ENCODE measurements around the gene NRXN3. TPM values are rescaled to one million over a fixed set of nuclear protein-coding genes. Genes with fewer than 3 reads are reported as not detected.

Gene NRXN3
- total RNA-seq, 6 experiments from 2014 or later = 0.07 to 0.28 (median 0.11) TPM; not detected in 2

DNA sequence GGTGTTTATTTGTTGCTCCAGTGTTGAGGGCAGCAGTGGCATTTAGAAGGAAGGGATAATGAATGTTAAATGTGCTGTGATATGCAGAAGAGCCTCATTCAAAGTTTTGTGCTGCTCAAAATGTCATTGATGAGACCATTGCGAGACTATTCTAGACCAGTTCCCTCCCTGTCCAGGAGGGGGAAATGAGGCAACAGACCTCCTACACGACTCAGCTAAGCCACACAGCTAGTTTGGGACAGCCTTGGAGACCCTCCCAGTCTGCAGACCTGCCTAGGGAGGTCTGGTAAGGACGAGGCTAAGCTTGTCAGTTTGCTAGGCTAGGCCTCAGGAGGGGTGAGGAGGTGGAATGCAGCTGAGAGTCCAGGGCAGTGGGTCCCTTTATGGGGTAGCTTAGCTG lies 116.0 kb downstream of the NRXN3 start:
- H3K9me3 Mint-ChIP-seq = peaks cover 28% of the 10 kb centered on the region
- no peak overlapping the region for H3K27ac Mint-ChIP-seq
- no peaks in the 10 kb centered on the region; the same call in 1 of the 2 replicates for H3K27me3 Mint-ChIP-seq (ENCODE audit: insufficient read depth)
- no peaks in the 10 kb centered on the region for H3K36me3 Mint-ChIP-seq (ENCODE audit: low read depth)
- H3K4me1 Mint-ChIP-seq (ENCODE audit: low read depth) = no peaks in the 10 kb centered on the region
- no peak overlapping the region for H3K4me3 Mint-ChIP-seq
- DNase-seq = no peak
- TF ChIP-seq, protein P1, sequence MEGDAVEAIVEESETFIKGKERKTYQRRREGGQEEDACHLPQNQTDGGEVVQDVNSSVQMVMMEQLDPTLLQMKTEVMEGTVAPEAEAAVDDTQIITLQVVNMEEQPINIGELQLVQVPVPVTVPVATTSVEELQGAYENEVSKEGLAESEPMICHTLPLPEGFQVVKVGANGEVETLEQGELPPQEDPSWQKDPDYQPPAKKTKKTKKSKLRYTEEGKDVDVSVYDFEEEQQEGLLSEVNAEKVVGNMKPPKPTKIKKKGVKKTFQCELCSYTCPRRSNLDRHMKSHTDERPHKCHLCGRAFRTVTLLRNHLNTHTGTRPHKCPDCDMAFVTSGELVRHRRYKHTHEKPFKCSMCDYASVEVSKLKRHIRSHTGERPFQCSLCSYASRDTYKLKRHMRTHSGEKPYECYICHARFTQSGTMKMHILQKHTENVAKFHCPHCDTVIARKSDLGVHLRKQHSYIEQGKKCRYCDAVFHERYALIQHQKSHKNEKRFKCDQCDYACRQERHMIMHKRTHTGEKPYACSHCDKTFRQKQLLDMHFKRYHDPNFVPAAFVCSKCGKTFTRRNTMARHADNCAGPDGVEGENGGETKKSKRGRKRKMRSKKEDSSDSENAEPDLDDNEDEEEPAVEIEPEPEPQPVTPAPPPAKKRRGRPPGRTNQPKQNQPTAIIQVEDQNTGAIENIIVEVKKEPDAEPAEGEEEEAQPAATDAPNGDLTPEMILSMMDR (IDR thresholded peaks at IDR 0.05) = no peak

DNA sequence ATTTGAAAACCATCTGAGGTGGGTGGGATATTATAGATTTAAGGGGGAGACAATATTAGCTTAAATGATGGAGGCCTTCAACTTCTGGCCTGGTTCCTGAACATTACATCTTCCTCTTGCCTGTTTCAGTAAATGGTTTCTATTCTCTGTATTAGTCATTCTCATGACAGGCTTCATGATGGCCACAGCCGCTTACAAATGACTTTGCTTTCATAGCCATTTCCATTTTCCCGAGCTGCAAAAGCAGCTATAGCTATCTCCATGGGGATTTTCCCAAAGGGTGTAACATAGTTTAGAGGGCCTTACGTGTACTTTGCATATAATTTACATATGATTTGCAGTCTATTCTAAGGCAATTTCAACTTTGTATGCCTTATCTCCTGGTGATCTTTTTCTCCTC lies 121.8 kb downstream of the NRXN3 start:
- TF ChIP-seq, protein P1 (IDR thresholded peaks at IDR 0.05) = no peak

DNA sequence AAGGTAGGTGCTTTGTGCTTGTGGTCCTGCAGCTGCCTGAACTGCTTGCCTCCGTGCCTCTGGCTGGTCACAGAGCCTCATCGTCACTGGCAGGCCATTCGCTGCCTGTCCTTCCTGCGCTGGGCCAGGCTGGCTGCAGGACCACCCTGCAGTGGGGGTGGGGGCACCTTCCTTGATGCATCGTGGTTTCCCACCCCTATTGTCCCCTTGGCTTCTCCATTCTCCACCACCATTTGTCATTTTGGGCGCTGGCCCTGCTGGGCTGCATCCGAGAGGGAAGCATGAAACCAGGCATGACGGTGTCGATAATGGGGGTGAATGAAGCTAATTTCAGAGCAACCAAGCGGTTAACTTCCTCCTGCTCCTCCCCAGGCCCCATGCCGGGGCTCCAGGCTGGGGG lies 127.7 kb downstream of the NRXN3 start:
- Mint-ChIP-seq H3K27me3 (ENCODE audit: insufficient read depth) (peaks cover 2% of the 10 kb centered on the region; the same call in 1 of the 2 replicates), H3K4me3 (no peak overlapping the region), H3K36me3 (ENCODE audit: low read depth) (no peaks in the 10 kb centered on the region), H3K9me3 (peaks cover 45% of the 10 kb centered on the region), H3K27ac (no peak overlapping the region), H3K4me1 (ENCODE audit: low read depth) (no peaks in the 10 kb centered on the region)
- TF ChIP-seq, protein P1 (IDR thresholded peaks at IDR 0.05) = no peak
- no peak for DNase-seq

More for the DNA sequence above, 121.8 kb downstream of the NRXN3 start:
- Mint-ChIP-seq H3K27me3 (ENCODE audit: insufficient read depth) (no peaks in the 10 kb centered on the region; the same call in 1 of the 2 replicates), H3K36me3 (ENCODE audit: low read depth) (no peaks in the 10 kb centered on the region), H3K9me3 (peaks cover 30% of the 10 kb centered on the region), H3K4me3 (no peak overlapping the region), H3K27ac (no peak overlapping the region), H3K4me1 (ENCODE audit: low read depth) (no peaks in the 10 kb centered on the region)
- DNase-seq = no peak

DNA sequence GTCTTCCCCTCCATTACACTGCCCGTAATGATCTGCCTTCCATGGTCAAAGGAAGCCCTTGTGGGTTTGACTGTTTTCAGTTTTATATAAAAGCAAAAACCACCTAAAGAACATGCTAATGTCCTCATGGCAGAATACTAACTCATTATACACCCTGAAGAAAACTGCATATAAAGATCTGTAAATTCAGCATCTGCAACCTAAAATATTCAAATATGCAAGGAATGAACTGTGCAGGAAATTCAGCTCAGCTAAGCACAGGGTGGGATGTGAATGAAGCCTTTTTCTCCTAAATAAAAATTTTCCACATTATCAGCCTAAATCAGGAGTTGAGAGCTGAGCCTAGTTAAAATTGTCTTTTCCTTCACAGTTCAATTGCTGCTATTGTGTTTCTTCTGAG lies 128.1 kb downstream of the NRXN3 start:
- H3K9me3 Mint-ChIP-seq = peaks cover 45% of the 10 kb centered on the region

DNA sequence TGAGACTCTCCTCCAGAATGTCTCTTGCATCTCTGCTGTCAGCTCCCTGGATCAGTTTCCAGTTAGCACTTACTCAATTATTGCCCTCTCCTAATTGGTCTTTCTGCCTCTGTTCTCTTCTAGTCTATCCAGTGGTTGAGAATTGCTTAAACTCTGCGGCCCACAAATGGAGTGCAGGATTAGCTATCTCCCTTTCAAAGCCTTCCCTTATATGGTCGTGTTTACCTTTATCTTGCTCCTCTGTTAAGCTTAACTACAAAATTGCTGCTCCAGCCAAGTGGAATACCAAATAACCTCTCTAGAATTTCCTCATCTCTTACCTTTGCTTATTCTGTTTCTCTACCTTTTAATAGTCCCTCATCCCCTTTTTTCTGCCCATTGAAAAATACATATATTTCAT lies 132.7 kb downstream of the NRXN3 start:
- DNase-seq = no peak
- TF ChIP-seq, protein P1 (IDR thresholded peaks at IDR 0.05) = no peak
- peaks cover 2% of the 10 kb centered on the region; the same call in 1 of the 2 replicates for H3K27me3 Mint-ChIP-seq (ENCODE audit: insufficient read depth)

More for the DNA sequence above, 128.1 kb downstream of the NRXN3 start:
- Mint-ChIP-seq H3K4me3 (no peak overlapping the region), H3K4me1 (ENCODE audit: low read depth) (no peaks in the 10 kb centered on the region), H3K27ac (no peak overlapping the region), H3K27me3 (ENCODE audit: insufficient read depth) (peaks cover 2% of the 10 kb centered on the region; the same call in 1 of the 2 replicates), H3K36me3 (ENCODE audit: low read depth) (no peaks in the 10 kb centered on the region)
- DNase-seq = no peak
- TF ChIP-seq, protein P1 (IDR thresholded peaks at IDR 0.05) = no peak

DNA sequence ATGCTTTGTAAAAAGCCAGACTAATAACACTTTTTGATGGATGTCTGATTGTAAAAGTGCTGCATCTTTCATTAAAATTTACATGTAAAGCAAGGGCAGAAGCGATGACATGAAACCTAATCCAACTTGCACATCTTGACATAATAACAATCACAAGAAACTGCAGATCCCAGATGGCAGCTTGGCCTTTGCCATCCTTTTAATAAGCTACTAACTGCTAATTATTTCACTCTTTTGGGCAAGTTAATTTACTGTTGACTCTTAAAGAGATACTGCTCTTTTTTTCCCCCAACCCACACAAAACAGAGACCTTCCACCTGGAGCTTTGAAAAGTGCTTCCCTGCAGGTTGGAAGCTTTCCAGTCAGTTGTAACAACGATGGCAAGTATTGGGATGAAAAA lies 137.5 kb downstream of the NRXN3 start:
- Mint-ChIP-seq H3K4me3 (no peak overlapping the region), H3K36me3 (ENCODE audit: low read depth) (no peaks in the 10 kb centered on the region), H3K9me3 (peaks cover 25% of the 10 kb centered on the region), H3K27me3 (ENCODE audit: insufficient read depth) (peaks cover 2% of the 10 kb centered on the region; the same call in 1 of the 2 replicates), H3K27ac (no peak overlapping the region), H3K4me1 (ENCODE audit: low read depth) (no peaks in the 10 kb centered on the region)
- TF ChIP-seq, protein P1 (IDR thresholded peaks at IDR 0.05) = no peak
- DNase-seq = no peak

More for the DNA sequence above, 132.7 kb downstream of the NRXN3 start:
- Mint-ChIP-seq H3K4me3 (no peak overlapping the region), H3K27ac (no peak overlapping the region), H3K4me1 (ENCODE audit: low read depth) (no peaks in the 10 kb centered on the region), H3K36me3 (ENCODE audit: low read depth) (no peaks in the 10 kb centered on the region), H3K9me3 (peaks cover 48% of the 10 kb centered on the region)
